Astrocyte (in vitro differentiated cells and primary cell): ENCODE measurements around the gene INPP4B.

Experiments
- CTCF ChIP-seq: IDR thresholded peaks from 2 replicates; pipeline ENCODE4 v1.5.1; 2011; ENCODE audit warnings: low read depth, mild to moderate bottlenecking, inconsistent platforms, low read length, moderate library complexity; ENCODE audit not compliant: insufficient read depth
- EZH2 ChIP-seq: IDR thresholded peaks from 2 replicates; pipeline ENCODE4 v1.6.1; 2012; ENCODE audit warnings: mild to moderate bottlenecking, low read length, inconsistent platforms; ENCODE audit not compliant: insufficient read depth

GRCh38 chr4:142574306-142574705 is 271.8 kb downstream of the INPP4B start:
- TF ChIP-seq CTCF (no peak), EZH2 (no peak)
